ENCODE data around the gene IFIT3.

The IFIT3 gene

GRCh38 chr10:89327803-89328441 is at the start of gene IFIT3 (continued):
- no peak for TF ChIP-seq ZNF623 (tag by site-specific recombination; IDR thresholded peaks at IDR 0.05)
- TF ChIP-seq IKZF3 (tag by site-specific recombination; IDR thresholded peaks at IDR 0.05): peak; percentile 35; the same call in 1 of the 2 replicates
- no peak for TF ChIP-seq ZNF792 (tag by site-specific recombination; IDR thresholded peaks at IDR 0.05)
- TF ChIP-seq ZNF146 (tag by site-specific recombination; IDR thresholded peaks at IDR 0.05): no peak
- no peak for TF ChIP-seq MYNN (tag by site-specific recombination; IDR thresholded peaks at IDR 0.05; ENCODE audit: borderline replicate concordance)
- no peak for TF ChIP-seq KLF7 (tag by site-specific recombination; IDR thresholded peaks at IDR 0.05; ENCODE audit: borderline replicate concordance)
- TF ChIP-seq FEZF1 (tag by site-specific recombination; IDR thresholded peaks at IDR 0.05): no peak; the same call in 1 of the 2 replicates
- peak; percentile 55 for TF ChIP-seq PRDM1 (tag by site-specific recombination; IDR thresholded peaks at IDR 0.05)
- TF ChIP-seq TCF7L2 (IDR thresholded peaks at IDR 0.05; ENCODE audit: borderline replicate concordance, low read depth, low read length): no peak
- TF ChIP-seq ZNF596 (tag by site-specific recombination; IDR thresholded peaks at IDR 0.05): no peak
- no peak for TF ChIP-seq ZNF221 (tag by site-specific recombination; IDR thresholded peaks at IDR 0.05; ENCODE audit: borderline replicate concordance)
- TF ChIP-seq PATZ1 (tag by site-specific recombination; IDR thresholded peaks at IDR 0.05): peak; percentile 90
- TF ChIP-seq, protein P1, sequence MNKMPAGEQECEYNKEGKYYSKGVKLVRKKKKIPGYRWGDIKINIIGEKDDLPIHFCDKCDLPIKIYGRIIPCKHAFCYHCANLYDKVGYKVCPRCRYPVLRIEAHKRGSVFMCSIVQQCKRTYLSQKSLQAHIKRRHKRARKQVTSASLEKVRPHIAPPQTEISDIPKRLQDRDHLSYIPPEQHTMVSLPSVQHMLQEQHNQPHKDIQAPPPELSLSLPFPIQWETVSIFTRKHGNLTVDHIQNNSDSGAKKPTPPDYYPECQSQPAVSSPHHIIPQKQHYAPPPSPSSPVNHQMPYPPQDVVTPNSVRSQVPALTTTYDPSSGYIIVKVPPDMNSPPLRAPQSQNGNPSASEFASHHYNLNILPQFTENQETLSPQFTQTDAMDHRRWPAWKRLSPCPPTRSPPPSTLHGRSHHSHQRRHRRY (tag by site-specific recombination; IDR thresholded peaks at IDR 0.05): no peak
- no peak for TF ChIP-seq ZNF292 (tag by site-specific recombination; IDR thresholded peaks at IDR 0.05; ENCODE audit: borderline replicate concordance, low read depth)
- no peak for TF ChIP-seq ZNF626 (tag by site-specific recombination; IDR thresholded peaks at IDR 0.05)
- TF ChIP-seq CTCF (tag by site-specific recombination; IDR thresholded peaks at IDR 0.05): no peak
- TF ChIP-seq ZNF202 (tag by site-specific recombination; IDR thresholded peaks at IDR 0.05; ENCODE audit: borderline replicate concordance): no peak
- TF ChIP-seq ZNF610 (tag by site-specific recombination; IDR thresholded peaks at IDR 0.05; ENCODE audit: borderline replicate concordance): no peak
- no peak for TF ChIP-seq ZNF394 (tag by site-specific recombination; IDR thresholded peaks at IDR 0.05; ENCODE audit: borderline replicate concordance)
- no peak for TF ChIP-seq ZNF266 (tag by site-specific recombination; IDR thresholded peaks at IDR 0.05; ENCODE audit: low read depth)
- TF ChIP-seq ZNF660 (tag by site-specific recombination; IDR thresholded peaks at IDR 0.05): peak; percentile 21; the same call in 1 of the 2 replicates
- no peak for TF ChIP-seq ZBTB8A (tag by site-specific recombination; IDR thresholded peaks at IDR 0.05)
- TF ChIP-seq ZNF830 (tag by site-specific recombination; IDR thresholded peaks at IDR 0.05; ENCODE audit: low read depth): no peak
- TF ChIP-seq ZNF132 (tag by site-specific recombination; IDR thresholded peaks at IDR 0.05; ENCODE audit: borderline replicate concordance): no peak
- no peak for TF ChIP-seq ZNF169 (tag by site-specific recombination; IDR thresholded peaks at IDR 0.05)
- peak; percentile 28 for TF ChIP-seq ZIC2 (tag by site-specific recombination; IDR thresholded peaks at IDR 0.05)
- no peak for TF ChIP-seq PRDM6 (tag by site-specific recombination; IDR thresholded peaks at IDR 0.05)
- no peak for TF ChIP-seq YY1 (tag by site-specific recombination; IDR thresholded peaks at IDR 0.05)
- TF ChIP-seq ZNF302 (tag by site-specific recombination; IDR thresholded peaks at IDR 0.05; ENCODE audit: low read depth): no peak
- TF ChIP-seq GLI2 (tag by site-specific recombination; IDR thresholded peaks at IDR 0.05; ENCODE audit: borderline replicate concordance, low read depth): no peak
- TF ChIP-seq ZNF157 (tag by site-specific recombination; IDR thresholded peaks at IDR 0.05): no peak
- TF ChIP-seq ZNF785 (tag by site-specific recombination; IDR thresholded peaks at IDR 0.05): no peak
- TF ChIP-seq ZNF26 (tag by site-specific recombination; IDR thresholded peaks at IDR 0.05): no peak
- TF ChIP-seq ZNF600 (tag by site-specific recombination; IDR thresholded peaks at IDR 0.05): peak; percentile 76
